GM21390 (cell line): ENCODE results near the gene GOT1.

Source experiments
- ATAC-seq: cut with Tn5 transposase; IDR thresholded peaks from one replicate; pipeline ENCODE4 v1.9.1; 2021; ENCODE audit not compliant: unreplicated experiment

The GOT1 gene

GRCh38 chr10:99430451-99431189 lies at the start of gene GOT1:
TSS of gene GOT1 (minus strand) at chr10:99430624. CDS start at chr10:99430565, 59 bp downstream.
- ATAC-seq = peak; percentile 94

GRCh38 chr10:99470327-99470726 lies 39.9 kb upstream of the GOT1 start:
- no peak for ATAC-seq

- ATAC-seq = no peak
These were observed 37.0 kb upstream of the GOT1 start for GRCh38 chr10:99467236-99467999.

GRCh38 chr10:99466632-99467223 lies 36.3 kb upstream of the GOT1 start:
- ATAC-seq = no peak

- ATAC-seq = no peak
These were observed 30.8 kb upstream of the GOT1 start for GRCh38 chr10:99461230-99461629.

GRCh38 chr10:99460070-99460469 lies 29.6 kb upstream of the GOT1 start:
- ATAC-seq = no peak

- no peak for ATAC-seq
These were observed 28.8 kb upstream of the GOT1 start for GRCh38 chr10:99459217-99459616.

GRCh38 chr10:99457813-99458212 lies 27.4 kb upstream of the GOT1 start:
- no peak for ATAC-seq

- ATAC-seq = no peak
These were observed 26.5 kb upstream of the GOT1 start for GRCh38 chr10:99456931-99457288.

GRCh38 chr10:99456207-99456930 lies 25.9 kb upstream of the GOT1 start:
- no peak for ATAC-seq

GRCh38 chr10:99451981-99452380 lies 21.6 kb upstream of the GOT1 start:
- no peak for ATAC-seq

GRCh38 chr10:99451499-99451788 lies 21.0 kb upstream of the GOT1 start:
- ATAC-seq = no peak

- no peak for ATAC-seq
These were observed 20.4 kb upstream of the GOT1 start for GRCh38 chr10:99450624-99451498.

- ATAC-seq = no peak
These were observed 19.7 kb upstream of the GOT1 start for GRCh38 chr10:99450156-99450555.

GRCh38 chr10:99449023-99449422 lies 18.6 kb upstream of the GOT1 start:
- ATAC-seq = no peak

- ATAC-seq = no peak
These were observed 14.1 kb upstream of the GOT1 start for GRCh38 chr10:99444383-99445045.

- no peak for ATAC-seq
These were observed 13.1 kb upstream of the GOT1 start for GRCh38 chr10:99443500-99443899.

GRCh38 chr10:99442394-99442793 lies 12.0 kb upstream of the GOT1 start:
- no peak for ATAC-seq

GRCh38 chr10:99438890-99439289 lies 8.5 kb upstream of the GOT1 start:
- no peak for ATAC-seq

GRCh38 chr10:99435986-99436638 lies 5.7 kb upstream of the GOT1 start:
- peak; percentile 45 for ATAC-seq
